ENCODE data around the gene ANKRD39. TPM values are rescaled to one million over a fixed set of nuclear protein-coding genes. Genes with fewer than 3 reads are reported as not detected.

ANKRD39 gene
- total RNA-seq, 1 donor from 2014 or later = 3.7 TPM

GRCh38 chr2:96822786-96823185 lies 35.0 kb downstream of the ANKRD39 start:
- no peaks in the 10 kb centered on the region for H3K9me3 ChIP-seq (ENCODE audit: control insufficient read depth in 3 of 3, low read length in 3 of 3)
- peaks cover 35 to 40% (median 37%) of the 10 kb centered on the region in 3 donors for H3K36me3 ChIP-seq (ENCODE audit: control insufficient read depth in 3 of 3, insufficient read depth in 3 of 3, low read length in 3 of 3)
- H3K4me1 ChIP-seq (ENCODE audit: control insufficient read depth in 3 of 3, insufficient read depth in 3 of 3, low read length in 3 of 3) = peaks cover 50 to 64% (median 52%) of the 10 kb centered on the region in 3 donors
- no peaks in the 10 kb centered on the region for H3K27me3 ChIP-seq (ENCODE audit: control insufficient read depth in 3 of 3, insufficient read depth in 3 of 3, low read length in 3 of 3)
- H3K27ac ChIP-seq (ENCODE audit: low read depth, low read length) = peak overlapping the region; percentile 9
- H3K4me3 ChIP-seq (ENCODE audit: low read length in 3 of 3) = no peak overlapping the region
- no peak overlapping the region for H3K9ac ChIP-seq (ENCODE audit: low read depth in 1 of 3, low read length in 3 of 3)

GRCh38 chr2:96821113-96821675 lies 36.6 kb downstream of the ANKRD39 start:
- peak overlapping the region in 2 of 3 donors; percentile 19 to 54 for H3K9ac ChIP-seq (ENCODE audit: low read depth in 1 of 3, low read length in 3 of 3)
- no peaks in the 10 kb centered on the region for H3K9me3 ChIP-seq (ENCODE audit: control insufficient read depth in 3 of 3, low read length in 3 of 3)
- H3K4me3 ChIP-seq (ENCODE audit: low read length in 3 of 3) = no peak overlapping the region
- no peaks in the 10 kb centered on the region for H3K27me3 ChIP-seq (ENCODE audit: control insufficient read depth in 3 of 3, insufficient read depth in 3 of 3, low read length in 3 of 3)
- no peak overlapping the region for H3K27ac ChIP-seq (ENCODE audit: low read depth, low read length)
- H3K36me3 ChIP-seq (ENCODE audit: control insufficient read depth in 3 of 3, insufficient read depth in 3 of 3, low read length in 3 of 3) = peaks cover 27 to 28% (median 27%) of the 10 kb centered on the region in 3 donors
- H3K4me1 ChIP-seq (ENCODE audit: control insufficient read depth in 3 of 3, insufficient read depth in 3 of 3, low read length in 3 of 3) = peaks cover 58 to 72% (median 60%) of the 10 kb centered on the region in 3 donors

GRCh38 chr2:96819876-96820511 lies 37.8 kb downstream of the ANKRD39 start:
- peaks cover 17 to 20% (median 18%) of the 10 kb centered on the region in 3 donors for H3K36me3 ChIP-seq (ENCODE audit: control insufficient read depth in 3 of 3, insufficient read depth in 3 of 3, low read length in 3 of 3)
- peaks cover 64 to 79% (median 66%) of the 10 kb centered on the region in 3 donors for H3K4me1 ChIP-seq (ENCODE audit: control insufficient read depth in 3 of 3, insufficient read depth in 3 of 3, low read length in 3 of 3)

GRCh38 chr2:96819128-96819875 lies 38.5 kb downstream of the ANKRD39 start:
- Histone ChIP-seq H3K27me3 (ENCODE audit: control insufficient read depth in 3 of 3, insufficient read depth in 3 of 3, low read length in 3 of 3) (no peaks in the 10 kb centered on the region), H3K4me3 (ENCODE audit: low read length in 3 of 3) (no peak overlapping the region), H3K36me3 (ENCODE audit: control insufficient read depth in 3 of 3, insufficient read depth in 3 of 3, low read length in 3 of 3) (peaks cover 12 to 19% (median 16%) of the 10 kb centered on the region in 3 donors), H3K9ac (ENCODE audit: low read depth in 1 of 3, low read length in 3 of 3) (peak overlapping the region in 2 of 3 donors; percentile 0 to 54), H3K27ac (ENCODE audit: low read depth, low read length) (no peak overlapping the region), H3K9me3 (ENCODE audit: control insufficient read depth in 3 of 3, low read length in 3 of 3) (no peaks in the 10 kb centered on the region), H3K4me1 (ENCODE audit: control insufficient read depth in 3 of 3, insufficient read depth in 3 of 3, low read length in 3 of 3) (peaks cover 65 to 76% (median 67%) of the 10 kb centered on the region in 3 donors)

More at GRCh38 chr2:96819876-96820511, 37.8 kb downstream of the ANKRD39 start:
- H3K27ac ChIP-seq (ENCODE audit: low read depth, low read length) = no peak overlapping the region
- no peaks in the 10 kb centered on the region for H3K27me3 ChIP-seq (ENCODE audit: control insufficient read depth in 3 of 3, insufficient read depth in 3 of 3, low read length in 3 of 3)
- H3K9ac ChIP-seq (ENCODE audit: low read depth in 1 of 3, low read length in 3 of 3) = peak overlapping the region in 1 of 3 donors; percentile 54
- no peaks in the 10 kb centered on the region for H3K9me3 ChIP-seq (ENCODE audit: control insufficient read depth in 3 of 3, low read length in 3 of 3)
- no peak overlapping the region for H3K4me3 ChIP-seq (ENCODE audit: low read length in 3 of 3)

GRCh38 chr2:96817882-96818281 lies 39.9 kb downstream of the ANKRD39 start:
- H3K9ac ChIP-seq (ENCODE audit: low read depth in 1 of 3, low read length in 3 of 3) = peak overlapping the region in 2 of 3 donors; percentile 61 to 89
- no peaks in the 10 kb centered on the region for H3K9me3 ChIP-seq (ENCODE audit: control insufficient read depth in 3 of 3, low read length in 3 of 3)
- H3K27ac ChIP-seq (ENCODE audit: low read depth, low read length) = no peak overlapping the region
- H3K4me1 ChIP-seq (ENCODE audit: control insufficient read depth in 3 of 3, insufficient read depth in 3 of 3, low read length in 3 of 3) = peaks cover 56 to 63% (median 58%) of the 10 kb centered on the region in 3 donors
- H3K36me3 ChIP-seq (ENCODE audit: control insufficient read depth in 3 of 3, insufficient read depth in 3 of 3, low read length in 3 of 3) = peaks cover 6 to 12% (median 11%) of the 10 kb centered on the region in 3 donors
- H3K4me3 ChIP-seq (ENCODE audit: low read length in 3 of 3) = peak overlapping the region in 2 of 3 donors; percentile 82 to 87
- no peaks in the 10 kb centered on the region for H3K27me3 ChIP-seq (ENCODE audit: control insufficient read depth in 3 of 3, insufficient read depth in 3 of 3, low read length in 3 of 3)

GRCh38 chr2:96816836-96817702 lies 40.7 kb downstream of the ANKRD39 start:
- H3K27me3 ChIP-seq (ENCODE audit: control insufficient read depth in 3 of 3, insufficient read depth in 3 of 3, low read length in 3 of 3) = no peaks in the 10 kb centered on the region
- H3K36me3 ChIP-seq (ENCODE audit: control insufficient read depth in 3 of 3, insufficient read depth in 3 of 3, low read length in 3 of 3) = peaks cover 10 to 14% (median 11%) of the 10 kb centered on the region in 3 donors
- H3K9ac ChIP-seq (ENCODE audit: low read depth in 1 of 3, low read length in 3 of 3) = peak overlapping the region; percentile 57 to 89 (median 70)
- no peaks in the 10 kb centered on the region for H3K9me3 ChIP-seq (ENCODE audit: control insufficient read depth in 3 of 3, low read length in 3 of 3)
- H3K4me1 ChIP-seq (ENCODE audit: control insufficient read depth in 3 of 3, insufficient read depth in 3 of 3, low read length in 3 of 3) = peaks cover 55 to 61% (median 56%) of the 10 kb centered on the region in 3 donors
- no peak overlapping the region for H3K27ac ChIP-seq (ENCODE audit: low read depth, low read length)
- peak overlapping the region; percentile 82 to 88 (median 87) for H3K4me3 ChIP-seq (ENCODE audit: low read length in 3 of 3)

- H3K4me1 ChIP-seq (ENCODE audit: control insufficient read depth in 3 of 3, insufficient read depth in 3 of 3, low read length in 3 of 3) = peaks cover 55 to 64% (median 60%) of the 10 kb centered on the region in 3 donors
Measured at GRCh38 chr2:96816127-96816835, 41.5 kb downstream of the ANKRD39 start, which contains the start of gene CNNM3. CNNM3 (plus strand) TSS chr2:96816268; CDS start chr2:96816278, 10 bp downstream.

GRCh38 chr2:96815326-96816126 lies 42.3 kb downstream of the ANKRD39 start:
- H3K9ac ChIP-seq (ENCODE audit: low read depth in 1 of 3, low read length in 3 of 3) = peak overlapping the region; percentile 80 to 90 (median 90)
- H3K36me3 ChIP-seq (ENCODE audit: control insufficient read depth in 3 of 3, insufficient read depth in 3 of 3, low read length in 3 of 3) = peaks cover 15 to 22% (median 18%) of the 10 kb centered on the region in 3 donors
- peaks cover 48 to 62% (median 60%) of the 10 kb centered on the region in 3 donors for H3K4me1 ChIP-seq (ENCODE audit: control insufficient read depth in 3 of 3, insufficient read depth in 3 of 3, low read length in 3 of 3)
- peak overlapping the region; percentile 83 to 87 (median 84) for H3K4me3 ChIP-seq (ENCODE audit: low read length in 3 of 3)
- H3K27me3 ChIP-seq (ENCODE audit: control insufficient read depth in 3 of 3, insufficient read depth in 3 of 3, low read length in 3 of 3) = no peaks in the 10 kb centered on the region
- H3K27ac ChIP-seq (ENCODE audit: low read depth, low read length) = peak overlapping the region; percentile 86
- H3K9me3 ChIP-seq (ENCODE audit: control insufficient read depth in 3 of 3, low read length in 3 of 3) = no peaks in the 10 kb centered on the region

More at GRCh38 chr2:96816127-96816835, 41.5 kb downstream of the ANKRD39 start, which contains the start of gene CNNM3:
- peak within 1 kb of the TSS; percentile 83 to 88 (median 87) for H3K4me3 ChIP-seq (ENCODE audit: low read length in 3 of 3)
- H3K27ac ChIP-seq (ENCODE audit: low read depth, low read length) = peak within 1 kb of the TSS; percentile 86
- no peaks in the 10 kb centered on the region for H3K27me3 ChIP-seq (ENCODE audit: control insufficient read depth in 3 of 3, insufficient read depth in 3 of 3, low read length in 3 of 3)
- no peaks in the 10 kb centered on the region for H3K9me3 ChIP-seq (ENCODE audit: control insufficient read depth in 3 of 3, low read length in 3 of 3)
- peak within 1 kb of the TSS; percentile 80 to 90 (median 90) for H3K9ac ChIP-seq (ENCODE audit: low read depth in 1 of 3, low read length in 3 of 3)
- peaks cover 10 to 16% (median 11%) of the 10 kb centered on the region in 3 donors for H3K36me3 ChIP-seq (ENCODE audit: control insufficient read depth in 3 of 3, insufficient read depth in 3 of 3, low read length in 3 of 3)

Measured in skeletal muscle tissue (tissue), 4 donors.